HepG2 (cell line): ENCODE results near the gene FAM24A. TPM values are rescaled to one million over a fixed set of nuclear protein-coding genes. Genes with fewer than 3 reads are reported as not detected.

Experiments used
- ATAC-seq: fragments of 200-7000 bp; cut with Tn5 transposase; 3 replicates; pipeline ENCODE4 v1.9.1; 2020; ENCODE audit warnings: mild to moderate bottlenecking, moderate library complexity
- BruUV-seq: library from RNA; stranded (reverse); fragments of 400-500 nt; replicated peaks from 2 replicates; lab custom pipeline; 2021; lab: Mats Ljungman, UMichigan
- CTCF ChIA-PET: fragments of 300-600 bp; formaldehyde crosslinking; extraction: SDS; loops from one replicate; lab custom pipeline; 2021; ENCODE audit warnings: low total read pairs, inconsistent platforms, low intra/inter-chr PET ratio; lab: Yijun Ruan, JAX
- POLR2A ChIA-PET: fragments of 350-600 bp; sonication (Branson Sonifier 250); formaldehyde crosslinking; loops from one replicate; lab custom pipeline; 2020; ENCODE audit warnings: antibody characterized with exemption, inconsistent platforms; lab: Yijun Ruan, JAX
- DNase-seq: peaks from one replicate; pipeline ENCODE4 v3.0.0-alpha.2; 2015; ENCODE audit warnings: low spot score
- FAIRE-seq: peaks from 3 replicates; lab custom pipeline; 2011; peaks lifted over from hg19 to GRCh38; lab: Jason Lieb, UNC
- H2AFZ ChIP-seq: one replicate; pipeline ENCODE4 v1.6.1; 2011; ENCODE audit warnings: low read length, inconsistent platforms
- H3K27ac ChIP-seq: fragments of 300-600 bp; 3 replicates; pipeline ENCODE4 v1.8.0; 2011; ENCODE audit warnings: mixed run types, mild to moderate bottlenecking, mixed read lengths, low read length, inconsistent platforms; ENCODE audit not compliant: insufficient read depth; ENCODE audit errors: extremely low read length
- H3K27me3 ChIP-seq, 2 experiments: fragments of 200-600 bp in 1 of 2; 2 replicates in 1 of 2; 3 replicates in 1 of 2; pipeline versions ENCODE4 v1.6.0 to v1.8.0; 2011; ENCODE audit warnings: low read length in 2 of 2, mild to moderate bottlenecking in 2 of 2, moderate library complexity in 2 of 2, inconsistent platforms in 1 of 2; ENCODE audit not compliant: insufficient read depth in 2 of 2, control insufficient read depth in 1 of 2
- H3K36me3 ChIP-seq, 2 experiments: fragments of 200-600 bp in 1 of 2; replicated peaks in 1 of 2; 2 replicates in 1 of 2; 3 replicates in 1 of 2; pipeline versions ENCODE4 v1.5.1 to v1.8.0; 2011; ENCODE audit warnings: low read length in 2 of 2, inconsistent platforms in 1 of 2; ENCODE audit not compliant: insufficient read depth in 2 of 2, control insufficient read depth in 1 of 2
- H3K4me1 ChIP-seq: 2 replicates; pipeline ENCODE4 v1.5.1; 2012; ENCODE audit warnings: low read length, inconsistent platforms; ENCODE audit not compliant: insufficient read depth
- H3K4me2 ChIP-seq: 2 replicates; pipeline ENCODE4 v1.6.0; 2011; ENCODE audit warnings: low read depth, low read length, inconsistent platforms
- H3K4me3 ChIP-seq, 3 experiments: fragments of 200-600 bp in 1 of 3; sonication (generic), shearing (Covaris generic) in 1 of 3; replicated peaks in 1 of 3; 2 replicates each; pipeline ENCODE4 v1.5.1; 2011 to 2016; ENCODE audit warnings: low read length in 3 of 3, inconsistent platforms in 2 of 3, low read depth in 2 of 3, mild to moderate bottlenecking in 2 of 3, control low read depth in 1 of 3, mixed read lengths in 1 of 3; ENCODE audit not compliant: insufficient read depth in 1 of 3
- H3K79me2 ChIP-seq: one replicate; pipeline ENCODE4 v1.6.1; 2011; ENCODE audit warnings: low read length, inconsistent platforms; ENCODE audit not compliant: insufficient read depth
- H3K9ac ChIP-seq: 2 replicates; pipeline ENCODE4 v1.6.0; 2011; ENCODE audit warnings: mild to moderate bottlenecking, low read depth, low read length, inconsistent platforms; ENCODE audit not compliant: insufficient read depth
- H3K9me3 ChIP-seq: 2 replicates; pipeline ENCODE4 v1.5.1; 2012; ENCODE audit warnings: mild to moderate bottlenecking, low read length
- H4K20me1 ChIP-seq: 2 replicates; pipeline ENCODE4 v1.6.0; 2011; ENCODE audit warnings: inconsistent platforms, mild to moderate bottlenecking, low read length, moderate library complexity; ENCODE audit not compliant: insufficient read depth
- AHR ChIP-seq: IDR thresholded peaks from 2 replicates; pipeline ENCODE4 v1.6.1; 2018; ENCODE audit warnings: missing genetic modification reagents, missing compliant biosample characterization
- CBX1 ChIP-seq: IDR thresholded peaks from one replicate; pipeline ENCODE4 v1.6.1; 2016; ENCODE audit warnings: antibody characterized with exemption, low read depth
- NFE2L1 ChIP-seq: sonication (generic); formaldehyde crosslinking; IDR thresholded peaks from 2 replicates; pipeline ENCODE4 v1.4.0; 2020; ENCODE audit warnings: missing genetic modification reagents, mild to moderate bottlenecking, borderline replicate concordance
- SMC3 ChIP-seq: IDR thresholded peaks from 2 replicates; pipeline ENCODE4 v1.6.1; 2011; ENCODE audit warnings: low read length, improper control_type of control experiment
- ZBTB46 ChIP-seq: sonication (generic); formaldehyde crosslinking; IDR thresholded peaks from 2 replicates; pipeline ENCODE4 v1.4.0; 2020; ENCODE audit warnings: mild to moderate bottlenecking, missing genetic modification reagents, borderline replicate concordance
- ZNF567 ChIP-seq: sonication (generic); formaldehyde crosslinking; IDR thresholded peaks from 2 replicates; pipeline ENCODE4 v1.8.1; 2023; ENCODE audit warnings: mild to moderate bottlenecking, missing genetic modification reagents, borderline replicate concordance
- in situ Hi-C: cut with HindIII; loops from 2 replicates; pipeline ENCODE4 v1.10.0; 2017; ENCODE audit warnings: low pct_unique_long_range_greater_than_20kb; ENCODE audit not compliant: extremely low pct_ligation_motif_present
- intact Hi-C: fragments of 100-400 bp; cut with micrococcal nuclease; formaldehyde crosslinking; loops from one replicate; pipeline ENCODE4 v1.10.0; 2022; ENCODE audit not compliant: unreplicated experiment
- polyA plus RNA-seq, 8 experiments: library from polyadenylated mRNA; depleted of rRNA in 3 of 8; stranded (reverse) in 7 of 8; unstranded in 1 of 8; fragments of >200 nt; fragmentation: Illumina TruSeq in 4 of 8; extraction: Trizol in 4 of 8; gene quantifications; 2 replicates each; pipeline versions ENCODE4 v1.2.1 to v1.2.3, GENCODE V29; 2011 to 2016; ENCODE audit warnings: low read depth in 4 of 8, missing spikeins in 1 of 8, mixed read lengths in 1 of 8; ENCODE audit not compliant: insufficient read depth in 1 of 8
- total RNA-seq, 5 experiments: library from RNA; depleted of rRNA; stranded (reverse); fragments of >200 nt; fragmentation: Illumina TruSeq; extraction: Trizol; gene quantifications; 2 replicates each; pipeline ENCODE4 v1.2.3, GENCODE V29; 2016; ENCODE audit warnings: low read depth in 1 of 5
- TF ChIP-seq, protein P1 (sequence below): sonication (generic); formaldehyde crosslinking; IDR thresholded peaks from 2 replicates; pipeline ENCODE4 v1.5.1; 2020; ENCODE audit warnings: mild to moderate bottlenecking, missing genetic modification reagents

The FAM24A gene
- total and polyA plus RNA-seq, 2 of the 13 experiments (the other 11 are each of a cell fraction or from before 2014, with no cell fraction given), result not detected

DNA sequence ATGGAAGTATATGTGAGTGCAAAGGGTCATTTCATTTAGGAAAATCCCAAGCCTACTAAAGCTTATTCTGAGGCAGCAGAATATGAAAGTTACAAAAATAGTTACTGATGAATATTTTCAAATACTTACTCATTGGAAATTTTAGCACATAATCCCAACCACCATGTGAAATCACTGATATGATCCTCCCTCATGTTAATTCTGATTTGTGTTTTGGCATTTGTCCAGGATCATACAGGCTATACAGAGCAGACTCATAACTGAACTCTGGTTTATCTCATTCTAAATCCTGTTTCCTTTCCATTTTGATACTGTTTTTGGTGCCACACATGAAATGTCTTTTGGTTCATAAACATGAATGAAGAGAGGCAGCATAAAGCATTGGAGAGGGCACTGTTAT is 27.6 kb upstream of the FAM24A start:
- CTCF ChIA-PET, result no interaction called here
- Histone ChIP-seq H3K27me3 (no peaks in the 10 kb centered on the region; a peak in 2 of 5 replicates), H3K9me3 (no peaks in the 10 kb centered on the region), H3K27ac (no peak overlapping the region), H3K79me2 (peaks cover 4% of the 10 kb centered on the region), H2AFZ (no peak overlapping the region), H3K4me2 (no peak overlapping the region), H3K36me3 (no peaks in the 10 kb centered on the region), H3K4me1 (peaks cover 22% of the 10 kb centered on the region), H3K4me3 (no peak overlapping the region), H4K20me1 (no peaks in the 10 kb centered on the region), H3K9ac (no peak overlapping the region)
- DNase-seq, result no peak
- intact Hi-C loops (no loop called here), in situ Hi-C loops (no loop called here)
- no peak for ATAC-seq
- FAIRE-seq, result no peak
- TF ChIP-seq SMC3 (no peak), CBX1 (no peak), AHR (CRISPR knock-in tag) (no peak), ZBTB46 (CRISPR knock-in tag) (no peak), ZNF567 (CRISPR knock-in tag) (no peak), NFE2L1 (CRISPR knock-in tag) (no peak)
- TF ChIP-seq, protein P1, sequence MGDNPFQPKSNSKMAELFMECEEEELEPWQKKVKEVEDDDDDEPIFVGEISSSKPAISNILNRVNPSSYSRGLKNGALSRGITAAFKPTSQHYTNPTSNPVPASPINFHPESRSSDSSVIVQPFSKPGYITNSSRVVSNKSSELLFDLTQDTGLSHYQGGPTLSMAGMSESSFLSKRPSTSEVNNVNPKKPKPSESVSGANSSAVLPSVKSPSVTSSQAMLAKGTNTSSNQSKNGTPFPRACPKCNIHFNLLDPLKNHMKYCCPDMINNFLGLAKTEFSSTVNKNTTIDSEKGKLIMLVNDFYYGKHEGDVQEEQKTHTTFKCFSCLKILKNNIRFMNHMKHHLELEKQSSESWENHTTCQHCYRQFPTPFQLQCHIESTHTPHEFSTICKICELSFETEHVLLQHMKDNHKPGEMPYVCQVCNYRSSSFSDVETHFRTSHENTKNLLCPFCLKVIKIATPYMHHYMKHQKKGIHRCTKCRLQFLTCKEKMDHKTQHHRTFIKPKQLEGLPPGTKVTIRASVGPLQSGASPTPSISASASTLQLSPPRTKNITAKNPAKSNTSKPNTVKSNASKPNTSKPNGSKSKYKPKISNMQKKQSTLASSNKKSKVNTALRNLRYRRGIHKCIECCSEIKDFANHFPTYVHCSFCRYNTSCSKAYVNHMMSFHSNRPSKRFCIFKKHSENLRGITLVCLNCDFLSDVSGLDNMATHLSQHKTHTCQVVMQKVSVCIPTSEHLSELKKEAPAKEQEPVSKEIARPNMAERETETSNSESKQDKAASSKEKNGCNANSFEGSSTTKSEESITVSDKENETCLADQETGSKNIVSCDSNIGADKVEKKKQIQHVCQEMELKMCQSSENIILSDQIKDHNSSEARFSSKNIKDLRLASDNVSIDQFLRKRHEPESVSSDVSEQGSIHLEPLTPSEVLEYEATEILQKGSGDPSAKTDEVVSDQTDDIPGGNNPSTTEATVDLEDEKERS, result no peak
- BruUV-seq, result no TSS peak
- POLR2A ChIA-PET, result no interaction called here
